NCI-H1930 (cell line): Measurements from ENCODE around the gene RIPK3.

Source experiments
- DNase-seq, 2 experiments: peaks; one replicate each; lab custom pipeline; 2025; lab: John Stamatoyannopoulos, UW

The RIPK3 gene

DNA sequence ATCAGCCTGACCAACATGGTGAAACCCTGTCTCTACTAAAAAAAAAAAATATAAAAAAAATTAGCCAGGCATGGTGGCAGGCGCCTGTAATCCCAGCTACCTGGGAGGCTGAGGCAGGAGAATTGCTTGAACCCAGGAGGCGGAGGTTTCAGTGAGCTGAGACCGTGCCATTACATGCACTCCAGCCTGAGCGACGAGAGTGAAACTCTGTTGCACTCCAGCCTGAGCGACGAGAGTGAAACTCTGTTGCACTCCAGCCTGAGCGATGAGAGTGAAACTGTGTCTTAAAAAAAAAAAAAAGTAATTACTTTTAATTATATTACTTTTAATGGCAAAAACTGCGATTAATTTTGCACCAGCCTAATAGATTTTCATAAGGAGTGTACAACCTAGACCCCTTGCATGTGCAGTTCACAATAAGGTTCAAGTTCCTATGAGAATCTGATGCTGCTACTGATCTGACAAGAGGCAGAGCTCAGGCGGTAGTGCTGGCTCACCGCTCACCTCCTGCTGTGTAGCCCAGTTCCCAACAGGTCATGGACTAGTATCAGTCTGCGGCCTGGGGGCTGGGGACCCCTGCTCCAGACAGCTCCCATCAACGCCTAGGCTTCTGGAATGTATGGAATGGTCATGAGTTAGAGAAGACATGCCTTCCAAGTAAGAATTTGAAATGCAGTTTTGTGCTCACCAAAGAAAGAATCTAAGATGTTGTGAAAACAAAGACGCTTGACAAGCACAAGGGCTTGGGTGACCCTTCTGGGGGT, 18.4 kb downstream of the RIPK3 start:
- DNase-seq, result no peak

DNA sequence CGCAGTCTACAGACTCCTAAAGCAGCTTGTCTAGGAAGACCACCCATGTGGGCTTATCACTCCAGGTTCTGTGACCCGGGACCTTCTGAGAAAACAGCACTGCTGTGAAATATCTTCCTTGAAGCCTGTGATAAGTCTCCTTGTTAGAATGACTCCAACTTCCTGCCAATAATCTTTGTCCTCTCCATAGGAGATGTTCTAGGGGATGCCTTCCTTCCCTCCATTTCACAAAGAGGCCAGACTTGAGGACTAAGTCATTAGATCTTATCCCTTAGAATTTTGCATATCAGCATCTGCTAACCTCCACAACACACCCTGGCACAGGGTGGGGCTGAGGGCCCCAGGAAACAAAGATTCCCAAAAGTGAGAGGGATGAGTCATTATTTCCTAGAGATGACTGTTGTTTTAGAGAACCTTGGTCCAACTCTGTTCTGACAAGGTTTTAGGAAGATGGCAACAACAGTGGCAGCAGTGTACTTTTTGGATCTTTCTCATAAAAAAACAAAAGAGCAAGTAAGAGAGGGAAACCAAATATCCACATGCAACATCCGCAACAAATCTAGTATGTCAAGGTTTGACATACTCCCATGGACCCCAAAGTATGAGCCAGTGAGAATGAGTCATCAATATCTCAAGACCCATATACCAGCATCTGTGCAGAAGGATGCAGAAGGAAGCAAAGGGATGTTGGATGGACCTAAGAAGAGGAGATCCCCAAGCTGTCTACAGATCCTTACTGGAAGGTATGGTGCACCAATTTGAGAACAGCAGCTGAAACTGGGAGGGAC, 22.5 kb downstream of the RIPK3 start:
- no peak for DNase-seq

DNA sequence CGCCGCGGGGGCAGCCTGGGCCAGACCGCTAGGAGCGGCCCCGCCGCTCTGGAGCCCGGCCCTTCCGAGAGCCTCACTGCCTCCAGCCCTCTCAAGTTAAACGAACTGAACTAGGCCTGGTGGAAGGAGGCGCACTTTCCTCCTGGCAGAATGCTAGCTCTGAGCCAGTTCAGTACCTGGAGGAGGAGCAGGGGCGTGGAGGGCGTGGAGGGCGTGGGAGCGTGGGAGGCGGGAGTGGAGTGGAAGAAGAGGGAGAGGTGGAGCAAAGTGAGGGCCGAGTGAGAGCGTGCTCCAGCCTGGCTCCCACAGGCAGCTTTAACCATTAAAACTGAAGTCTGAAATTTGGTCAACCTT, 23.2 kb downstream of the RIPK3 start:
- DNase-seq, result no peak

DNA sequence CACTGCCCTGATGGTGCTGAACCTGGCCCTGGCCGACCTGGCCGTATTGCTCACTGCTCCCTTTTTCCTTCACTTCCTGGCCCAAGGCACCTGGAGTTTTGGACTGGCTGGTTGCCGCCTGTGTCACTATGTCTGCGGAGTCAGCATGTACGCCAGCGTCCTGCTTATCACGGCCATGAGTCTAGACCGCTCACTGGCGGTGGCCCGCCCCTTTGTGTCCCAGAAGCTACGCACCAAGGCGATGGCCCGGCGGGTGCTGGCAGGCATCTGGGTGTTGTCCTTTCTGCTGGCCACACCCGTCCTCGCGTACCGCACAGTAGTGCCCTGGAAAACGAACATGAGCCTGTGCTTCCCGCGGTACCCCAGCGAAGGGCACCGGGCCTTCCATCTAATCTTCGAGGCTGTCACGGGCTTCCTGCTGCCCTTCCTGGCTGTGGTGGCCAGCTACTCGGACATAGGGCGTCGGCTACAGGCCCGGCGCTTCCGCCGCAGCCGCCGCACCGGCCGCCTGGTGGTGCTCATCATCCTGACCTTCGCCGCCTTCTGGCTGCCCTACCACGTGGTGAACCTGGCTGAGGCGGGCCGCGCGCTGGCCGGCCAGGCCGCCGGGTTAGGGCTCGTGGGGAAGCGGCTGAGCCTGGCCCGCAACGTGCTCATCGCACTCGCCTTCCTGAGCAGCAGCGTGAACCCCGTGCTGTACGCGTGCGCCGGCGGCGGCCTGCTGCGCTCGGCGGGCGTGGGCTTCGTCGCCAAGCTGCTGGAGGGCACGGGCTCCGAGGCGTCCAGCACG, 23.8 kb downstream of the RIPK3 start:
- DNase-seq, result no peak

DNA sequence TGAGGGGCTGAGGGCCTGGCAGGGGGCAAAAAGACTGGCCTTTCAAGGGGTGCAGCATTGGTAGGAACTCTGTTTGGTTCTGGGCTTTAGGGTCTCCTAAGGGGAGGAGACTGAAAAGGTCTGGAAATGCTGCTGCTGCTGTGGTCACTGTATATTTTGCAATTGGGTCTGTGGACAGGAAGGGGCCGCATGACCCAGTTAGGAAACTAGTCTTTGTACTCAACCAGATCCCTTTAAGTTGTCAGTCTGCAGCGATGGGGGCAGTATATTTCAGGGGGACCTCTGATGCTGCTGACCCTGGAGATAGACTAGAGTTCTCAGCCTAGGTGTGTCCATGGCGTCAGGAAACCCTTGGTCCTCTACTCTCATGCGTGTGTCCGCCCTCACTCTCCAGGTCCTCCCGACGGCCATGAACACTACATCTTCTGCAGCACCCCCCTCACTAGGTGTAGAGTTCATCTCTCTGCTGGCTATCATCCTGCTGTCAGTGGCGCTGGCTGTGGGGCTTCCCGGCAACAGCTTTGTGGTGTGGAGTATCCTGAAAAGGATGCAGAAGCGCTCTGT, 24.5 kb downstream of the RIPK3 start:
- DNase-seq, result no peak

DNA sequence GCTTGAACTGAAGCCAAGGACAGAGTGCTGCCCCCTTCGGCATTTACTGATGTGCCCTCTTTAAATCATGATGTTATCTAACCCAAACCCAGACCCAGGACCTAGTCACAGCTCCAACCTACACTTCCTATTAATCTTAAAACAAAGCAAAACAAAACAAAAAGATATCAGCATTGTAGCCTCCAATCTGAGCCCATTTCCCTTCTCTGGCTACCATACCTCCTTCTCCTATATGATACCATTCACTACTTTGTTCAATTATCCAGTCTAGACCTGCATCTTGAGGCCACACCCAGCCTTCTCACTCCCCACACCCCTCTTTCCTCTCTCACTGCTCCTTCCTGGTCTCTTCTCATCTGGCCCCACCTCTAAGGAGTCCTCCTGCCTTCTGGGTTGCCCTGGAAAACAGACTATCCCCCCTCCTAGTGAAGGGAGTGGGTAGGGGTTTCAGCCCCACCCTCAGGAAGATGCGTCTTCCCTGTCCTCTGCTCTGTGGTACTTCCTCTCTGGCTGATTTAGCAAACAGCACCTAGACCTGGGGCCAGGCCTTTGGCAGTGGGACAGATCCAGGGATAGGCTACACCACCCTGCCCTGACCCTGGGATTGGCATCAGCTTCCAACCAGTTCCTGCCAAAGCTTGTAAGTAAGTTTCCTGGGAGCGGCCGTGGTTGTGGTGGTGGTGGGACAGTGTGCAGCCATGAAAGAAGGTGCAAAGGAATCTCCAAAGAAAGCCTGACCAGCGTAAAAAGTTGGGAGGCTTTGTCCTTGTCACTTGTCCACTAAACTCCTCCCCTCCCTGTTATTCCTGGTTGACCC, 25.2 kb downstream of the RIPK3 start:
- no peak for DNase-seq

DNA sequence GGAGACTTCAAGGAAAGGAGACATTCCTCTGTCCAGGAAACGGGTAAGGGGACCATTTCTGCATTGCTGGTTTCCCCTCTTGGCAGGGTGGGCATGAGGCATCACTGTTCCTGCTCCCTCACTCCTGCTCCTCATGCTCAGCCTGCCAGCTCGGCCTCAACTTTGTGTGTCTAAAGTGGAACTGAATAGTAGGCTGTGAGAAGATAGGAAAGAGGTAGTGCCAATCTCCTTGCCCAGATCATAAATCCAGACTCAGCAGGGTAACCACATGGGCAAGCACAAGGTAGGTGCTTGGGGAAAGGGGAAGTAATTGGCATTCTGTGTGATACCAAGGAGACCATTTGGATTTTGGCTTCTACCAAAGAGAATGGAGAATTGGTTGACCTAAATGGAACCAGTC, 25.9 kb downstream of the RIPK3 start:
- DNase-seq, result no peak

DNA sequence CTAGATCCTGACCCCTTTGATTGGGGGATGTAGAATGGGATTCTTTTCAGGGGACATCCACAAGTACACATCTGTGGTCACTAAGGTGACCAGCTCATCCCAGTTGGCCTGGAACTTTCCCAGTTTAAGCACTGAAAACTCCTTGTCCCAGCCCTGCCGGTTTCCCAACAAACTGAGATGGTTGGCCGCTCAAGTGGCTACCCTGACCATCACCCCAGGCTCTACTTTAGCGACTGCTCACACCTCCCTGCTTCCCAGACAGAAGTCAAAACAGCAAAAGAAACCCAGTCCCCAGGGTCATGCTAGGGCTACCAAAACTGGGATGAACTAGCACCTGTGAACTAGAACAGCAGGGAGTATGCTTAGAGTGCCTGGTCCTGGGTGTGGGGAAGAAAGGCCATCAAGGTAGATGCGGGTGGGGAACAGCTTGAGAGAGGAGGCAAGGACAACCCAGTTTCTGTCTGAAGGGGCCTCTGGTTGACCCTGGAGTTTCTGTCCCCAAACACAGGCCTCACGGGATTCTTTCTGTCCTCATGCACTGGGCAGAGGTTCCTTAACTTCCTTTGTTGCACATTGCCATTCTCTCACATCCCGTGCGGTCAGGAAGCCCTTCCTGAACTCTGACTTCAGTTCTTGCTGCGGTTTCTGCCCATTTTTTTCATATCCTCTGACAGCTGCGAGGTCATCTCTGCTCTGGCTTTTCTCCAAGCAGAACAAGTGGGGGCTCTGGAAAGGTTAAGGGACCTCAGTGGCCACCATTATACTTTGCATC, 26.9 kb downstream of the RIPK3 start:
- DNase-seq, result no peak

DNA sequence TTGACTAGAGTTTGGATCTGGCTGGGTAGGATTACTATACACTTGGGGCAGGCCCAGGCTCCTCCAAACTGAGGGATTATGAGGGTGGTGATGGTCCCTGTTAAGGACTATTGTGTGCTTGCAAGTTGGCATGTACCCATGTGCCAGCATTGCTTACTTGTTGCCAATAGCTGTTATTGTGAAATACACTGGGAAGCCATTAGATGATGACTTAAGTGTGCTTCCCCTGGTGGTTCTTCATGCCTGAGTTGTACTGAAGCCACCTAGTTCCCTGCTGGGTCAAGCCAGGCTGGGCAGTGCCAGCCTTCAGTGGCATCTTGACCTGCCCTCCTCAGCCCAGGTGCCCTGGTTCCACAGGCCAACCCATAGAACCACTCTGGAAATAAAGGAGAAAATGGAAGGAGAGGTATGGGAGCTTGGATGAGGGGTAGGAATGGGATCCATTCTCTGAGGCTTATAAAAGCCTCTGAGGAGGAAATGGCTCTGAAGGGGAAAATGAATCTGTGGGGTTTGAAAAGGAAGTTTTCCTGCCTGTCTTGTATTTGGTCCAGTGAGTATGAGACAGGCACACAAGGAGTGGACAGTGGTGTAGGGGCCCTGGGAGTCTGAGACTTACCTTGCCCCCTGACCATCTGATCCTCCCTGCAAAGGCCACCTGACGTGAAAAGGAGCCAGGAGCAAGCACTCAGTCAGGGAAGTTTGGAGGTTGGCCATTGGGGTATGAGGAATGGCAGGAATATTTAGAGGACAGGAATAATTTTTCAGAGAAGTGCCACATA, 27.8 kb downstream of the RIPK3 start:
- no peak for DNase-seq

DNA sequence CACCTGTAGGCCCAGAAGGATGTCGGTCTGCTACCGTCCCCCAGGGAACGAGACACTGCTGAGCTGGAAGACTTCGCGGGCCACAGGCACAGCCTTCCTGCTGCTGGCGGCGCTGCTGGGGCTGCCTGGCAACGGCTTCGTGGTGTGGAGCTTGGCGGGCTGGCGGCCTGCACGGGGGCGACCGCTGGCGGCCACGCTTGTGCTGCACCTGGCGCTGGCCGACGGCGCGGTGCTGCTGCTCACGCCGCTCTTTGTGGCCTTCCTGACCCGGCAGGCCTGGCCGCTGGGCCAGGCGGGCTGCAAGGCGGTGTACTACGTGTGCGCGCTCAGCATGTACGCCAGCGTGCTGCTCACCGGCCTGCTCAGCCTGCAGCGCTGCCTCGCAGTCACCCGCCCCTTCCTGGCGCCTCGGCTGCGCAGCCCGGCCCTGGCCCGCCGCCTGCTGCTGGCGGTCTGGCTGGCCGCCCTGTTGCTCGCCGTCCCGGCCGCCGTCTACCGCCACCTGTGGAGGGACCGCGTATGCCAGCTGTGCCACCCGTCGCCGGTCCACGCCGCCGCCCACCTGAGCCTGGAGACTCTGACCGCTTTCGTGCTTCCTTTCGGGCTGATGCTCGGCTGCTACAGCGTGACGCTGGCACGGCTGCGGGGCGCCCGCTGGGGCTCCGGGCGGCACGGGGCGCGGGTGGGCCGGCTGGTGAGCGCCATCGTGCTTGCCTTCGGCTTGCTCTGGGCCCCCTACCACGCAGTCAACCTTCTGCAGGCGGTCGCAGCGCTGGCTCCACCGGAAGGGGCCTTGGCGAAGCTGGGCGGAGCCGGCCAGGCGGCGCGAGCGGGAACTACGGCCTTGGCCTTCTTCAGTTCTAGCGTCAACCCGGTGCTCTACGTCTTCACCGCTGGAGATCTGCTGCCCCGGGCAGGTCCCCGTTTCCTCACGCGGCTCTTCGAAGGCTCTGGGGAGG, 28.9 kb downstream of the RIPK3 start, which contains the start of gene LTB4R:
Gene LTB4R, plus strand, starts transcription at position 857 of the 959 bp plus-strand sequence. CDS start 4,150 bp downstream, outside the sequence.
- peak in 1 of 2 experiments; percentile 40 for DNase-seq

DNA sequence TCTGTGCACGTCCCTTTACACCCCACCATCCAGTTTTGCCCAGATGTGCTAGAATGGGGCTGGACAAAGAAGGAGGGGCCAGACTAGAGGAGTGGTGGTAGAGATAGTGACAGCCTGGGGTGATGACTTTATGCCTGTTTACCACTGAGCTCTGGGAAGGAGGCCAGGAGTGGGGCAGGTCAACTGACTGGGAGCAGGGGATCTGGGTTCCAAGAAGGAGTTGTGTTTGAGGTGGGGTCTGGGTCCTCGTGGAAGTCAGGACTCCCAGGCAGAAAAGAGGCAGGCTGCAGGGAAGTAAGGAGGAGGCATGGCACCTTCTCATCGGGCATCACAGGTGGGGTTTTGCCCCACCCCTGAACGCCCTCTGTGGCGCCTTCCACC, 29.5 kb downstream of the RIPK3 start:
- no peak for DNase-seq

DNA sequence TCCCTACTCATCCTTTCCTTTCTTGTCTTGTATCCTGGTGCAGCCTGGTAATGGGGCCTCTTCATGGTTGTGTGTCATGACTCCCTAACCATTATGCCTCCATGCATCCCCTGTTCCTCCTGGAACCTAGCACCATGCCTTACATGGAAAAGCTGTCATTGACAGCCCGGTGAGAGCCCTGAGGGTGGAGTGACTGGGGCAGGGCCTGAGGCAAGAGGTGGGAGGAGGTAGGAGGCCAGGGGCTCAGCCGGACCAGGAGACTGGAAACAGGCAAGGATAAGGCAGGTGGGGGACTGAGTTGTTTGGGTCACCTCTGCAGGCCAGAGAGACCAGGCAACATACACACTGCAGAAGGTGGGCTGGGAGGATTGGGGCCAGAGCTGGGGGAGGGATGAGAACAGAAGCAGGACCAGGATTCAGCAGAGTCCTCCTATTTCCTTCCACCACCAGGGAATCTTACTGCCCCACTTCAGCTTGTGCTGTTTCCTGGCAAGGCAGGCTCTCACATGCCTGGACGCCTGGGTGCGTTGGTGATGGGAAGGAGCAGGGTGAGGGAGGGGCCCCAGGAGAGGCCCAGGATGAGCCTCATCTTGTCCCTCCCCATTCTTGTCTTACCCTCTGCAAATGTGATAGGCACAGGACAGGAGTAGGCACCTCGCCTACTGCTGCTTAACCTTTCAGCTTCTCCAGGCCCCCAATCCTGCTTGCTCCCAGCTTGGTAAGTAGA, 30.1 kb downstream of the RIPK3 start, which contains the start of gene LTB4R2:
Gene LTB4R2, plus strand, starts transcription at position 603 of the 727 bp plus-strand sequence. CDS start 525 bp downstream, outside the sequence.
- DNase-seq, result no peak

DNA sequence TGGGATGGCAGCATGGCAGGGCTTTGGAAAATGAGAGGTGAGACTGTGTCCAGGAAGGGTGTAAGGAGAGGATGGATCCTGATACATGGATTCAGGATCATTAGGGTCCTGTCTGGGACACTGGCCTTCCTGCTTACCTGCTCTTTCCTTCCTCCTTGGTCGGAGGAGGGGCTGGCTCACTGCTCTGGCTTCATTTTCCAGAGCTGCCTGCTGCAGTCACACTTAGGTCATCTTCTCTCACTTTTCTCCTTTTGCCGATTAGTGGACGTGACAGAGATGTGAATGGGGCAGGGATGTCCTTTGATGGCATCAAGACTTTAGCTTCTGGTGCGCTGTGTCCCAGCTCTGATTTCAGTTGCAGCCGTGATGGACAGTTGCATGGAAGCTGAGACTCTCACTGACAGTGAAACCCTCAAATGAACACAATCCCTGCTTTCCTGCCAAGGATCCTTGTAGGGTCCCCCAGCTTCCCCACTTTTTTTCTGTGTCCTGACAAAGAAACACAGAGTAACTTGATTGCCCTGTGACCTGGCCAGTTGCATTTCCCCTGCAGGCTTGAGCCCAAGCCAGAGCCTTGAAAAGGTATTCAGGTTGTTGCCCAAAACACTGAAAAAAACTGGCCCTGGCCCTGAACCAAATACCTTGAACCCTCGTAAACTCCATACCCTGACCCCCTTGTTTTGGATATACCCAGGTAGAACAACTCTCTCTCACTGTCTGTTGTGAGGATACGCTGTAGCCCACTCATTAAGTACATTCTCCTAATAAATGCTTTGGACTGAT, 31.3 kb downstream of the RIPK3 start:
- no peak for DNase-seq

DNA sequence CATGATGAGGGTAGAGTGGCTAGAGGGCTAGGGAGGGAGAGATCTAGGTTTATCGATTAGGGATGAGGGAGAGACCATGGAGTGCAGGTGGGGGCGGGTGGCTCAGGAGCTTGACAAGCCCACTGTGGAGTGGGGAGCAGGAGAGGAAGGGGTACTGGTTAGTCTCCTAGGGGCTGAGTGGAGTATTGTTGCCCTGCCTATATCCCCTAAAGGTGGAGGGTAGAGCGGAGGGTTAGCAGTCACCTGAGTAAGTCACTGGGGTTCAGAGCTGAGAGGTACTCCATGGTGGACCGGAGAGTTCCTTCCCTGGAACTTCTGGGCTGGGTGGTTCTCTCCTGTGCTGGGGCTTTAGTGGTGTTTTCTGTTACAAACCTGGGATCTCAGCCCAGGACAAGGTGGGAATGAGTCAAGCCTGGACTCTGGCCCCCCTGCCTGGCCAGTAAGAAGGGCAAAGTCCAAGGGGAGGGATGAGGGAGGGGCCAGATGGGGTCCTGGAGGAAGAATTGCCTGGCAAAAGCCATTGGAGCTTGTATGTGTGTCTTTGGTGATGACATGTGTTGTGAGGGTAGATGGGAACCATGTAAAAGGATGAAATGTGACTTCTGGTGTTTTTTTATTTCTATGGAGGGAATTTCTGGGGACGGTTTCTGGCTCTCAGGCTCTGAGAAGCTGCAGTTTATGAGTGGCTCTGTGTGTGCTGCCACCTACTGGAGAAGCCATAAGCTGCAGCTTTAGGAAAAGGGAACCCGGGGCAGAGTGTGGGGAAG, 32.0 kb downstream of the RIPK3 start, which contains the start of gene CIDEB:
Gene CIDEB, minus strand, starts transcription at position 403 of the 767 bp plus-strand sequence. Its CDS starts 119 bp downstream, at position 284.
- peak in 1 of 2 experiments; percentile 29 for DNase-seq

DNA sequence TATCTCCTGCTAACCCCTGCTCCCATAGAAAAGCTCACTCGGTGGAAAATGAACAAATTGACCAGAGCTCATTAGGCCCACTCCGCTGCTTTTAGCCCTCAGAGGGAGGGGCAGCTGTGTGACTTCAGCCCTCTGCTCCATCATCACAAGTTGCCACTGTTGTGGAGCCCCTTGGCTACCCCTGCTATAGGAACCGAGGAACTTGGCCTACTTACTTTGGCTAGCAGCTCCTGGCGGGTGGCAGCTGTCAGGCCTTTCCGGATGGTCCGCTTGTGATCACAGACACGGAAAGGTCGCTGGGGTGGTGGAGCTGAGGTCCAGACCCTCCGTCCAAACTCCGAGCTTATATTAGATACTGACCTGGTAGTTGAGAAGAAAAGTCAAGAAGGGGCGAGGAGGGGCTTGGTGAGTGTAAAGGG, 32.6 kb downstream of the RIPK3 start:
- DNase-seq, result no peak

DNA sequence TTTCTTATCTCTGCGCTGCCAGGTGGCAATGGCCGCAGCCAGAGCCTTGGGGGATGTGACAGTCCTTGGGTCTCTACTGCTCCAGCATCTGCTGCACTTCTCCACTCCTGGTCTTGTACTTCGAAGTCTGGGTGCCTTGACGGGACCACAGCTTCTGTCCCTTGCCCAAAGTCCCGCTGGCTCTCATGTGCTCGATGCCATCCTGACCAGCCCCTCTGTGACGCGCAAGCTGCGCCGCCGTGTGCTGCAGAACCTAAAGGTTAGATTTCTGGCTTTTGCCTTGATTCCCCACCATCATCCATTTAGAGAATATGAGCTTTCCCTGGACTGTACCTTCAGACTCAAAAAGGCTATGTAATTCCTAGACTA, 35.8 kb downstream of the RIPK3 start:
- DNase-seq, result no peak
